ENCODE measurements around the gene SLMAP.

DNA sequence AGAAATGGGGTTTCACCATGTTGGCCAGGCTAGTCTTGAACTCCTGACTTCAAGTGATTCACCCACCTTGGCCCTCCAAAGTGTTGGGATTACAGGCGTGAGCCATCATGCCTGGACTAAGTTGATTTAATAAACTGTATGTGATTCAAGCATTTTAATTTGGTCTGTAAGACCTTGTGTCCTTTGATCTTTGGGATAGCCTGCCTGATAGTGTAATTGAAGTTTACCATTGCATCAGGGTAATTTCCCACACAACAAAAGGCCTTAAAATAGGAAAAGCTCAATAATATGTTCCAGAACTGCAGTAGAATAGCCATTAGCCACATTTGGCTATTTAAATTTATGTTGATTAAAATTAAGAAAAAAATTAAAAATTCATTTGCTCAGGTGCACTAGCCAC lies 38.0 kb upstream of the SLMAP start:
- TF ChIP-seq, protein P1, sequence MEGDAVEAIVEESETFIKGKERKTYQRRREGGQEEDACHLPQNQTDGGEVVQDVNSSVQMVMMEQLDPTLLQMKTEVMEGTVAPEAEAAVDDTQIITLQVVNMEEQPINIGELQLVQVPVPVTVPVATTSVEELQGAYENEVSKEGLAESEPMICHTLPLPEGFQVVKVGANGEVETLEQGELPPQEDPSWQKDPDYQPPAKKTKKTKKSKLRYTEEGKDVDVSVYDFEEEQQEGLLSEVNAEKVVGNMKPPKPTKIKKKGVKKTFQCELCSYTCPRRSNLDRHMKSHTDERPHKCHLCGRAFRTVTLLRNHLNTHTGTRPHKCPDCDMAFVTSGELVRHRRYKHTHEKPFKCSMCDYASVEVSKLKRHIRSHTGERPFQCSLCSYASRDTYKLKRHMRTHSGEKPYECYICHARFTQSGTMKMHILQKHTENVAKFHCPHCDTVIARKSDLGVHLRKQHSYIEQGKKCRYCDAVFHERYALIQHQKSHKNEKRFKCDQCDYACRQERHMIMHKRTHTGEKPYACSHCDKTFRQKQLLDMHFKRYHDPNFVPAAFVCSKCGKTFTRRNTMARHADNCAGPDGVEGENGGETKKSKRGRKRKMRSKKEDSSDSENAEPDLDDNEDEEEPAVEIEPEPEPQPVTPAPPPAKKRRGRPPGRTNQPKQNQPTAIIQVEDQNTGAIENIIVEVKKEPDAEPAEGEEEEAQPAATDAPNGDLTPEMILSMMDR (IDR thresholded peaks at IDR 0.05): no peak
- no peak for TF ChIP-seq SIN3A (IDR thresholded peaks at IDR 0.05; ENCODE audit: borderline replicate concordance, insufficient read depth, low read depth, low read length)
